Uterus (tissue), 2 donors: Measurements from ENCODE around the gene DGKI.

ENCODE experiments used
- POLR2A ChIP-seq, 2 donors: fragments of 450-650 bp; IDR thresholded peaks; one replicate each; pipeline ENCODE4 v1.6.1; 2016; ENCODE audit warnings: antibody characterized with exemption in 2 of 2, mild to moderate bottlenecking in 1 of 2, moderate library complexity in 1 of 2
- TF ChIP-seq, protein P1 (sequence below), 4 experiments: fragments of 200-600 bp in 2 of 4; fragments of 450-650 bp in 2 of 4; sonication (generic) in 2 of 4; IDR thresholded peaks; one replicate each; pipeline ENCODE4 v1.5.1; 2016 to 2019; ENCODE audit warnings: antibody characterized with exemption in 4 of 4, mild to moderate bottlenecking in 2 of 4, moderate library complexity in 1 of 4

DNA sequence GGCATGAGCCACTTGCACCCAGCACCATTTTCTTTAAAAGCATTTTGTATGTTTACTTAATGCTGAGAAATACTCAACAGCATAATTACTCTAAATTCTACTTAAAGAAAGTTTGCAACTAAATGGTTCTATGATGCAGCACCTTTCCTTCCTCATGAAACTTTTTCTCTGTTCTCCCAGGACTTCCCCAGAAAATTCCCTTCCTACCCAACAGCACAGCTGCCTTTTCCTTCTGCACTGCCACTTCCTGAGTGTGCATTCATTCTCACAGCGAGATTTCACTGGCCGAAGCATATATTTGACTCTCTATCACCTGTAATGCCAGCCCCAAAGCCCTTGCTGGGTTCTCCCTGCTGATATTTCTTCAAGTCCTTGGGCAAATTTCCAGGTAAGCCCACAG lies 41.5 kb upstream of the DGKI start:
- TF ChIP-seq, protein P1, sequence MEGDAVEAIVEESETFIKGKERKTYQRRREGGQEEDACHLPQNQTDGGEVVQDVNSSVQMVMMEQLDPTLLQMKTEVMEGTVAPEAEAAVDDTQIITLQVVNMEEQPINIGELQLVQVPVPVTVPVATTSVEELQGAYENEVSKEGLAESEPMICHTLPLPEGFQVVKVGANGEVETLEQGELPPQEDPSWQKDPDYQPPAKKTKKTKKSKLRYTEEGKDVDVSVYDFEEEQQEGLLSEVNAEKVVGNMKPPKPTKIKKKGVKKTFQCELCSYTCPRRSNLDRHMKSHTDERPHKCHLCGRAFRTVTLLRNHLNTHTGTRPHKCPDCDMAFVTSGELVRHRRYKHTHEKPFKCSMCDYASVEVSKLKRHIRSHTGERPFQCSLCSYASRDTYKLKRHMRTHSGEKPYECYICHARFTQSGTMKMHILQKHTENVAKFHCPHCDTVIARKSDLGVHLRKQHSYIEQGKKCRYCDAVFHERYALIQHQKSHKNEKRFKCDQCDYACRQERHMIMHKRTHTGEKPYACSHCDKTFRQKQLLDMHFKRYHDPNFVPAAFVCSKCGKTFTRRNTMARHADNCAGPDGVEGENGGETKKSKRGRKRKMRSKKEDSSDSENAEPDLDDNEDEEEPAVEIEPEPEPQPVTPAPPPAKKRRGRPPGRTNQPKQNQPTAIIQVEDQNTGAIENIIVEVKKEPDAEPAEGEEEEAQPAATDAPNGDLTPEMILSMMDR (IDR thresholded peaks at IDR 0.05) = no peak
- TF ChIP-seq POLR2A (IDR thresholded peaks at IDR 0.05) = no peak
